COLO829 (cell line): ENCODE results near the gene CHST1.
A peak's percentile ranks its signal among the peaks of the same experiment; 100 is the strongest.

Experiments used
- DNase-seq: peaks from one replicate; pipeline ENCODE4 v3.0.0; 2012; ENCODE audit warnings: low spot score

Gene CHST1

GRCh38 chr11:45674481-45675190 is 9.2 kb upstream of the CHST1 start:
- DNase-seq = no peak

DNA sequence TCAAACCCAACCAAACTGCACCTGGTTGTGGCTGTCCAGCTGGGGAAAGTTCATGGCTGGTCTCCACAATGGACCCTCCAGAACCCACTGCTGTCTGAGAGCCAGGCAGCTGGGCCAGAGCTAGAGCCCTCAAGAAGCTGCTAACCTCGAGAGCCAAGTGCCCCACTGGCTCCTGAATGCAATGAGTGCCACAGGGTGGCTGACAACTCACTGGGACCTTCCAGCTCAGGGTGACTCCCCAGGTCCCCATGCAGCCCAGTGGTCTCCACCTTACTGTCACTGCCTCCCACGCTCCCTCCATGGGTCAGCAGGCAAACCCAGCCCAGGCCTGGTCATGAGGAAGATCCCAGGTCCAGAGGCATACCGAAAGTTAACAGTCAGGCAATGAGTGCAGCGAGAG is 8.0 kb upstream of the CHST1 start:
- no peak for DNase-seq

DNA sequence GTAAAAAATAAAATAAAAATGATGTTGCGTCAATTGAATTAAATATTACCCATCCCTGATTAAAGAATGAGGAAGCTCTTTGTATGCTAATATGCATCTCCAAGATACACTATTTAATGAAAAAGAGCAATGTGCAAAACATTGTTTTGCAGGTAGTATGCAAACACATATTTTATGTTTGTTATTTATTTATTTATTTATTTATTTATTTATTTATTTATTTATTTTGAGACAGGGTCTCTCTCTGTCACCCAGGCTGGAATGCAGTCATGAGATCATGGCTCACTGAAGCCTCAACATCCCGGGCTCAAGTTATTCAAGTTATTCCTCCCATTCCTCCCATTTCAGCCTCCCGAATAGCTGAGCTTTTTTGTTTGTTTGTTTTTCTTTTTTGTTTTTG is 7.2 kb upstream of the CHST1 start:
- DNase-seq = no peak

DNA sequence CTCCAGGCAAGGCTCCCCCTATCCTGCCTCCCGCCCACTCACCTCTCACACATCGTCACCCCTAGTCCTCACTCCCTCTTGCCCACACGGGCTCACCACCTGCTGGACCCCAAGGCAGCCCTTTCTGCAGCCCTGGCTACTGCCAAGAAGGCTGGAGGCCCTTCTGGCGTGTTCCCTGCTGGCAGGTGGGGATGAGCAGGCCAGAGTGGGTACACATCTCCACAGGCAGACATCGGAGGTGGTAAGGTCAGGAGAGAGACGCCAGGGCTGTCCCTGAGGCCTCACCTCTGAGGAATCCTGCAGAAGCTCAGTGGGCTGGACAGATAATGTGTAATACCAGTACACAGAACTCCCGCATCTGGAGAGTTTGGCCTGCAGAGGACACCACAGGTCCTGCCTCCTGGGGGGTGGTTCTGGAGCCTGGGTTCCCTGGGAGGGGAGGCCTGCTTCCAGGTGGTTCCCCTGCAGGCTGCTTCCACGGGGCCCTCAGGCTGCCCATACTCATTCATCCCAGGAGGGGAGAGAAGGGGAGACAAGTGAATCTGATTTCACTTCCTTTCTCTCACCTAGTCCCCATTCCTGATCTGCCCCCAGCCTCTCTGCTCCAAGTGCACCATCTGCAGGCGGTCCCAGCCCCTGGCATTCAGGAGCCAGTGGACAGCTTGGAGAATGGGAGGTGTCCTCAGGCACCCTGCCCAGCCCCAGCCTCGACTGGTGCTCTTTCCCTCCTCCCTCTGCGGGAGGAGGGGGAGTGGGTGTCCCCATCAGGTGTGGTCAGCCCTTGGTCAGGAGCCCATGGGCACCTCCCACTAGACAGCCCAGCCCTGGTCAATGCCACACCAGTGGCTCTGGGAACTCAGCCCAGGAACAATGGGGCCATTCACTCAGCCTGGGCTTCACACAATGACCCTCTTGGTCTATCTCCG is 6.1 kb upstream of the CHST1 start:
- DNase-seq = peak; percentile 84

- no peak for DNase-seq
Observed at GRCh38 chr11:45670386-45671135, 5.1 kb upstream of the CHST1 start.

- DNase-seq = no peak
Observed at GRCh38 chr11:45669956-45670355, 4.5 kb upstream of the CHST1 start.

DNA sequence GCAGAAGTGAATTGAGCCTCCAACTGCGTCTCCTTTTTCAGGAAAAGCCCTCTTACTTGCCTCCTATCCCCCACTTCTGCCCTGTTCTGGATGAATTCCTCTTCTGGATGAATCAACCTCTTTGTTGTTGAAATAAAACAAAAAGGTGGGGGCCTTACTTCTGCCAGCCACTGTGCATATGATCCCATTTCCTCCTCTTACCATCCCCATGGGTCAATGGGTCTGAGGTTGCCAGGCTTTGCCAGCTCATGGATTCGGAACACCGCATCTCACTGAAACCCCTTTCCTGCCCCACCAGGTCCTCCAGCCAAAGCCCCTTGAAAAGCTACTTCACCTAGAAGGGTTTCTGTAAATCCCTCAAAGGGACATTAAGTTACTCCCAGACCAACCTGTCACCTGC is 3.7 kb upstream of the CHST1 start:
- peak; percentile 68 for DNase-seq

GRCh38 chr11:45667929-45668680 is 2.7 kb upstream of the CHST1 start:
- no peak for DNase-seq

DNA sequence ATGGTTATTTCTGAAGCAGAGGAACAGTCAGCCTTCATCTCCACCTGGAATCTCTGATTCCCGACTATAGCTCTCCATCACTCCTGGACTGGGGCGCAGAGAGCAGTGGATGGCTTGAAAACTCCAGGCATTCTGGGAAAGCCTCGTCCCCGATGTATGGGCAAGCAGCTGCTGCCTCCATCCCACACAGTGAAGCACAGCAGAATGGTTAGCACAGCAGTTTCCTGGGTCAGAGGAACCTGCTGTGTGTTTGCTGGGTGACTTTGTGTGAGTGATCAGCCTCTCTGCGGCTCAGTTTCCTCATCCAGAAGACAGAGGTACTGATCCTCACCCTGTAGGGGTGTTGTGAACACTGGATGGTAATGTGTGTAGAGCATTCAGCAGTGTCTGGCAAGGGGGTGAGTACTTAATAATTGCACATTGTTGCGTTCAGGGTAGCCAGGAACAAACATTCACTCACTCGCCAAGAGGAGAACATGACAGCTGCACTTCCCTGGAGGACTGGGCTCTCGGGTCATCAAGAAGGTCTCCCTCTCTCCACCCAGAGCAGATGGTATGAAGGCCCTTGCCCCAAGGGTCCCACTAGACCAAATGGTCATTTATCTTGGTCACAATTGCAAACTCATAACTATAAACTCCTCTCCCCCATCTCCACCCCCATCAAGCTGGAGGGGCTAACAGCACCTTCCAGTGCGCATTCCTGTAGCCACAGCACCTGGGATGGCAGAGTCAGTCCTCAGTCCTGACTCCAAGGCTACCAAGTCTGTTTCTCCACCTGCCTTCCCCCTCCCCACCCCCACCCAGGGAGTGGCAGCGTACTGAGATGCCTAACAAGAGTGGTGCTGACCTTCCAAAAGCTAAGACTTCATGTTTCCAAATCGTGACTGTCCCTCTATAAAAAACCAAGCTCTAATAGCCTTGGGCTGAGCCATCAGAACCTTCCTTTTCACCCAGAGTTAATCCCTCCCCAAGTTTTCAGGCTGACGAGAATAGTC is 1.5 kb upstream of the CHST1 start:
- DNase-seq = no peak

DNA sequence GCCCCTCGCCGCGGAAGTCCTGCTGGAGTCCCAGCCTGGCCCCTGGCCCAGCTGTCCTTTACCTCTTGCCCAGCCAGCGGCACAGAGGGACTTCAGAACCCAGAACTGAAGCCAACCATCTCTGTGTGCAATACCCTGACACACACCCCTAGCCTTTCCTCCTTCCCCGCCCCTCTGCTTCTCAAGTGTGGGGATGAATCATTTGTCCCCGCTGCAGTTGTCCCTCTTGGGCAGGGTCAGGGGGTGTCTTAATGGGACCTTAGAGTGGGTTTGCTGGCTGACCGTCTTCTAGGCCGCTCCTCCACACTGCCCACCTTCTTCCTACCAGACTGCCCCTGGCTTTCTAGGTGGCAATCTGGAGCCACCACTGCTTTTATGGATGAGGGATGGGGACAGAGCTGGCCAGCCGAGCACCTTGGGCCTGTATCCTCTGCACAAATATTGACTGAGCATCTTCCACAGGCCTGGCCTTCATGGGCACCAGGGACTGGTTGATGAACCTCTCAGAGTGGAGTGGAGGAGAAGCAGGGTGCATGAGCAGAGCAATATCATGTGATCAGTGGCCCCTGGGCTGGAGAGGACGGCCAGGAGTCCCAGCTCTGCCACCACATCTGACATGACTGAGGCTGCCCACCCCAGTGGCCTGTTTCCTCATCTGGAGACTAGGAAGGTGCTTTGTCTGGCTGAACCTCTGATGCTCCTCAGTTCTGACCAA is 668 bp upstream of the CHST1 start:
- no peak for DNase-seq

GRCh38 chr11:45664376-45665205 is 831 bp downstream of the CHST1 start:
- DNase-seq = no peak

- no peak for DNase-seq
Observed at GRCh38 chr11:45663486-45664375, 1.7 kb downstream of the CHST1 start.

- DNase-seq = peak; percentile 87
Observed at GRCh38 chr11:45662665-45663485, 2.5 kb downstream of the CHST1 start.

GRCh38 chr11:45662096-45662664 is 3.2 kb downstream of the CHST1 start:
- no peak for DNase-seq

DNA sequence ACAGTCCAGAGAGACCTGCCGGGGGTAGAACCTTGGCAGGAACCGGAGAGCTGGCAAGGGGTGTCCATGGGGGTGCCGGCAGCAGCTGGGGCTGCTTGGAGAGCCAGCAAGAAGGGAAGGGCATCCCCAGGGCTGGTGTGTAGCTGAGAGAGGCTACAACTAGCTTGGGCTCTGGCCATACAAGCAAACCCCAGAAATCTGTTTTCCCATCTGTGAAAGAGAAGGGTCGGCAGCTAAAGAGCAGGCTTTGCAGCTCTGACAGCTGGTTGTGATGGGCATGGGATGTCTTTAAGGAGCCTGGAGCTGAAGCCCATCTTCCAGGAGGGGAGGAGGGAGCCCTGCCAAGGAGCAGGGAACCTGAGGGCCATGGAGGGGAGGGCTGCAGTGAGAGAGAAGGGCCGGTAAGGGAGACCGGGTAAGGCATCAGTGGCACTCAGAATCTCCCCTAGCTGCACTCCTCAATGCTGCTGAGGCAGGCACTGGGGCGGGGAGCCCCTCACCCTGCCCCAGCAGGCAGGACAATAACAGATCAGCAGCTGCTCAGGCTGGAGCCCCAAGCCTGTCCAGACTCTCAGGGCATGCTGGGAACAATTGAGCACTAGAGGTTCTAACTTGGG is 3.9 kb downstream of the CHST1 start:
- no peak for DNase-seq

DNA sequence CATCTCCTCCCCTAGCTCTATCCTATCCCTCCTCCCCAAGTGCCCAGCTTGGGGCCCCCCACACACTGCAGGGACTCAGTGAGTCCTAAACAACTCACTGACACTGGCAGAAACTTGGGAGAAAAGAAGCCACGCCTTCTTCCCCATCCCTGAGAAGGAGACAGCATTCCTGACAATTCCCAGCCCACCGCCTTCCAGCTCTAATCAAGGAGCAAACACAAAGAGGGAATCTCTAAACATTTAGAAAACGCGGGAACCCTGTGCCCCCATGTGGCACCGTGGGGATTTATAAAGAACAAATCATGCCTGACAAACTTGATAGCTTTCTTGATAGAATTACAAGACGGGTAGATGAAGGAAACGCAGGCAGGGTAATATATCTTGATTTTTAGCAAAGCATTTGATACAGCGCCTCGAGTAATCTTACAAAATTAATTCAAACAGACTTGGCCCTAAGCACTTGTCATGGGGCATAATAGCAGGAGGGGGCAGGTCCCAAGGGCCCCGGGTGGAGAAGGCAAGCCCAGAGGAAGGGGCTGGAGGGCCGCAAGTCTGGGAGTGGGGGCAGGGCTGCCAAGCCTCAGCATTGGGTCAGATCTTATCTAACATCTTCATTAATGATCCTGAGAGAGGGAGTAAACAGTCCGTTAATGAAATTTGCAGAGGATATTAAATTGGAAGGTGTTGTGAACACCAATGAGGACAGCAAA is 4.5 kb downstream of the CHST1 start:
- DNase-seq = no peak
